GM23248 (cell line): ENCODE measurements around the gene GOLGA6L10. TPM values are rescaled to one million over a fixed set of nuclear protein-coding genes. Genes with fewer than 3 reads are reported as not detected.

Source experiments
- DNase-seq: peaks from one replicate; pipeline ENCODE4 v3.0.0-alpha.2; 2015
- H2AFZ ChIP-seq: fragments of 200-600 bp; sonication (generic); 2 replicates; pipeline ENCODE4 v1.6.1; 2016; ENCODE audit warnings: antibody characterized with exemption
- H3F3A ChIP-seq: fragments of 200-600 bp; sonication (generic); 2 replicates; pipeline ENCODE4 v1.6.1; 2016; ENCODE audit warnings: mild to moderate bottlenecking, antibody characterized with exemption, mixed run types; ENCODE audit not compliant: insufficient read depth
- H3K27ac ChIP-seq: fragments of 200-600 bp; sonication (generic); 2 replicates; pipeline ENCODE4 v1.5.1; 2016; ENCODE audit warnings: mild to moderate bottlenecking
- H3K27me3 ChIP-seq: fragments of 200-600 bp; sonication (generic); replicated peaks from 2 replicates; pipeline ENCODE4 v1.6.1; 2016; ENCODE audit warnings: mild to moderate bottlenecking; ENCODE audit not compliant: insufficient read depth
- H3K36me3 ChIP-seq: fragments of 200-600 bp; sonication (generic); 2 replicates; pipeline ENCODE4 v1.6.1; 2016; ENCODE audit warnings: low read depth, mild to moderate bottlenecking
- H3K4me1 ChIP-seq: fragments of 200-600 bp; sonication (generic); 2 replicates; pipeline ENCODE4 v1.6.1; 2016; ENCODE audit warnings: mild to moderate bottlenecking; ENCODE audit not compliant: insufficient read depth
- H3K4me2 ChIP-seq: fragments of 200-600 bp; sonication (generic); one replicate; pipeline ENCODE4 v1.6.1; 2016; ENCODE audit warnings: mild to moderate bottlenecking; ENCODE audit not compliant: unreplicated experiment
- H3K4me3 ChIP-seq: fragments of 200-600 bp; sonication (generic); 2 replicates; pipeline ENCODE4 v1.5.1; 2016; ENCODE audit warnings: mild to moderate bottlenecking
- H3K79me2 ChIP-seq: fragments of 200-600 bp; sonication (generic); 2 replicates; pipeline ENCODE4 v1.6.1; 2016; ENCODE audit warnings: mild to moderate bottlenecking; ENCODE audit not compliant: insufficient read depth
- H3K9ac ChIP-seq: fragments of 200-600 bp; sonication (generic); 2 replicates; pipeline ENCODE4 v1.6.1; 2016; ENCODE audit warnings: mild to moderate bottlenecking
- H3K9me2 ChIP-seq: fragments of 200-600 bp; sonication (generic); 2 replicates; pipeline ENCODE4 v1.6.1; 2016; ENCODE audit warnings: mixed run types, mild to moderate bottlenecking, moderate library complexity; ENCODE audit not compliant: insufficient read depth
- H3K9me3 ChIP-seq: fragments of 200-600 bp; sonication (generic); one replicate; pipeline ENCODE4 v1.6.1; 2017; ENCODE audit warnings: low read depth
- H4K20me1 ChIP-seq: fragments of 200-600 bp; sonication (generic); 2 replicates; pipeline ENCODE4 v1.6.0; 2016; ENCODE audit not compliant: insufficient read depth
- EZH2 ChIP-seq: fragments of 200-600 bp; sonication (generic); IDR thresholded peaks from 2 replicates; pipeline ENCODE4 v1.6.1; 2018; ENCODE audit warnings: antibody characterized with exemption, mild to moderate bottlenecking; ENCODE audit not compliant: insufficient read depth, poor library complexity, severe bottlenecking
- EZH2phosphoT487 ChIP-seq: fragments of 200-600 bp; sonication (generic); IDR thresholded peaks from 2 replicates; pipeline ENCODE4 v1.6.1; 2018; ENCODE audit warnings: antibody characterized with exemption, moderate library complexity, mild to moderate bottlenecking, low read depth; ENCODE audit not compliant: insufficient read depth
- WGBS, 2 experiments: methylation state at CpG; one replicate each; pipeline ENCODE4 v1.1.6; 2015 to 2017; ENCODE audit warnings: low lambda C conversion rate in 2 of 2, low coverage in 1 of 2; ENCODE audit errors: missing lambda C conversion rate in 2 of 2; 5-methylcytosine and 5-hydroxymethylcytosine counted together
- in situ Hi-C: fragments of 300-500 bp; cut with MboI; formaldehyde crosslinking; loops from 2 replicates; pipeline ENCODE4 v1.15.0; 2020
- polyA plus RNA-seq: library from polyadenylated mRNA; unstranded; fragments of >200 nt; fragmentation: Nextera tagmentation; extraction: Ambion mirVana; gene quantifications from 2 replicates; pipeline ENCODE4 v1.2.1, GENCODE V29; 2016
- total RNA-seq: library from RNA; depleted of rRNA; stranded (reverse); fragments of >200 nt; shearing (Covaris generic); gene quantifications from 2 replicates; pipeline ENCODE4 v1.2.3, GENCODE V29; 2014

Gene GOLGA6L10
- total and polyA plus RNA-seq, 2 experiments from 2014 or later, result under 0.01 TPM; not detected in 1

GRCh38 chr15:82306791-82307713, 42.2 kb downstream of the GOLGA6L10 start:
- no peak for DNase-seq
- in situ Hi-C loops, result no loop called here

DNA sequence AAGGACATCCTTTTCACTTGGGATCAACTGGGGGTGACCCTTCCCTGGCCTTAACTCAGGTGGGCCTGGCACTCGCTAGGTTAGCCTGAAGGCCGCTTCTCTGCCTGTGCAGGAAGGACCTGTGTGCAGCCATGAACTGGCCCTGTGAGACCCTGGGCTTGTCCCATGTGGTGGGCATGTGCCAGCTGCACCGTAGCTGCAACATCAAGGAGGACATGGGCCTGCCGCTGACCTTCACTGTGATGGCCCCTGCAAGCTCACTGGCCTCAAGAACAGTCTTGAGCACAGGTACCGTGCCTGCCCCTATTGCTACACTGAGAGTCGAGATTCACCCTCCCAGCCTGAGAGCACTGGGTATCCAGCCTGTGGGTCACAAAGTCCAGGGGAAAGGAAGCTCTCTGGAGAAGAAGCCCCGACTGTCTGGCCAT, 43.6 kb downstream of the GOLGA6L10 start:
- no peak overlapping the region for H2AFZ ChIP-seq
- H4K20me1 ChIP-seq, result no peaks in the 10 kb centered on the region
- H3K9me3 ChIP-seq, result no peaks in the 10 kb centered on the region
- no peaks in the 10 kb centered on the region for H3K4me1 ChIP-seq
- no peaks in the 10 kb centered on the region for H3K36me3 ChIP-seq
- H3K4me2 ChIP-seq, result no peak overlapping the region
- no peak for TF ChIP-seq EZH2phosphoT487
- no peak for TF ChIP-seq EZH2
- H3F3A ChIP-seq, result no peaks in the 10 kb centered on the region
- no peak for DNase-seq
- in situ Hi-C loops, result no loop called here
- no peak overlapping the region for H3K9ac ChIP-seq
- H3K27ac ChIP-seq, result no peak overlapping the region
- no peaks in the 10 kb centered on the region for H3K9me2 ChIP-seq
- no peaks in the 10 kb centered on the region for H3K79me2 ChIP-seq
- H3K27me3 ChIP-seq, result peaks cover 19% of the 10 kb centered on the region; the same call in 1 of the 2 replicates
- H3K4me3 ChIP-seq, result no peak overlapping the region
- 69 to 77% methylated on average over 7 of the region's 7 CpGs for WGBS, 2 experiments

More at GRCh38 chr15:82306791-82307713, 42.2 kb downstream of the GOLGA6L10 start:
- no peaks in the 10 kb centered on the region for H4K20me1 ChIP-seq
- TF ChIP-seq EZH2phosphoT487, result no peak
- no peak for TF ChIP-seq EZH2
- H3K4me1 ChIP-seq, result no peaks in the 10 kb centered on the region
- H3K36me3 ChIP-seq, result no peaks in the 10 kb centered on the region
- 0 out of 2 replicates have a peak, but pooled peaks cover 1% of the 10 kb centered on the region for H3F3A ChIP-seq
- H3K4me3 ChIP-seq, result no peak overlapping the region
- WGBS, 2 experiments, result 74 to 80% methylated on average over 15 to 16 of the region's 16 CpGs
- H3K27me3 ChIP-seq, result peaks cover 29% of the 10 kb centered on the region
- H3K9ac ChIP-seq, result no peak overlapping the region
- no peak overlapping the region for H3K4me2 ChIP-seq
- no peaks in the 10 kb centered on the region for H3K9me3 ChIP-seq
- no peak overlapping the region for H2AFZ ChIP-seq
- no peak overlapping the region for H3K27ac ChIP-seq
- H3K79me2 ChIP-seq, result no peaks in the 10 kb centered on the region
- H3K9me2 ChIP-seq, result no peaks in the 10 kb centered on the region

GRCh38 chr15:82304778-82305090, 44.5 kb downstream of the GOLGA6L10 start:
- Histone ChIP-seq H4K20me1 (no peaks in the 10 kb centered on the region), H3K27ac (no peak overlapping the region), H3K36me3 (no peaks in the 10 kb centered on the region), H3K9me3 (no peaks in the 10 kb centered on the region), H2AFZ (no peak overlapping the region), H3K27me3 (peaks cover 12% of the 10 kb centered on the region; the same call in 1 of the 2 replicates), H3F3A (no peaks in the 10 kb centered on the region), H3K4me1 (no peaks in the 10 kb centered on the region), H3K4me3 (no peak overlapping the region), H3K9me2 (no peaks in the 10 kb centered on the region), H3K9ac (no peak overlapping the region), H3K79me2 (no peaks in the 10 kb centered on the region), H3K4me2 (no peak overlapping the region)
- 68 to 81% methylated on average over 4 of the region's 4 CpGs for WGBS, 2 experiments
- DNase-seq, result no peak
- in situ Hi-C loops, result no loop called here
- TF ChIP-seq EZH2phosphoT487 (no peak), EZH2 (no peak)

DNA sequence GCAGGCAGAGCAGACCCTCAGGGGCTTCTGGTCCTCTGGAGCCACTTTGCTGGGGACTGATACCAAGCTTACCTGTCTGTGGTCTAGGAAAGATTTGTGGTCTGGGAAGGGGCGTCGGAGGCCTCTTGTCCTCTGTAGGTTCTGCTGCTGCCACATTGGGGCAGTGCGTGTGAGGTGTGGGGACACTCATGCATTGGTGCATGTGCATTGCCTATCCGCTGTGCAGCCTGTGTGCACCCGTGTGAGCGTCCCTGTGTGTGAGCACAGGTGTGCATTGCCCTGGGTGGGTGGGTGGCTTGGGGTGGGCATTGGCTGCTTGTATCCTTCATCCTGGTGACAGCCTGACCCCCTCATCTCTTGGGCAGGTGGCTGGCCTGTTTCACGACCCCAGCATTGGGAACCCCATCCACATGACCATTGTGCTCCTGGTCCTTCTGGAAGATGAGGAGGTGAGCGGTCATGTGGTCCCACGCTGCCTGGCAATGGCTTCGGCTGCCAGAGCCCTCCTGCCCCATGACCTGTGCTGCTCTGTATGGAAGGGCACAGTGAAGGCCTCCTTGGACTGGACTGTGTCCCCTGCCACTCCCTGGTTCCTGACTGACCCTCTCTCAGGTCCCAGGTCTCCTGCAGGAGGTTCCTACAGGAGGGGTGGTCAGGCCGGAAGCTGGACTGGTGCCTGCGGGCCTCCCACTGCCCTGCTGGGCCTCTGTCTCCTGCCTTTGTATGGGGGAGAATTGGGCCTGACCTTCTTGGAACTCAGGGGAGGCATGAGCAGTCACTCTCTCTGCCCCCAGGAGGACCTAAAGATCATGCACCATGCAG, 45.1 kb downstream of the GOLGA6L10 start:
- H3K9me2 ChIP-seq, result no peaks in the 10 kb centered on the region
- no peak overlapping the region for H3K27ac ChIP-seq
- 74 to 78% methylated on average over 11 of the region's 12 CpGs for whole genome bisulfite sequencing, 2 experiments
- H3K27me3 ChIP-seq, result 0 out of 2 replicates have a peak, but pooled peaks cover 6% of the 10 kb centered on the region
- no peak overlapping the region for H3K9ac ChIP-seq
- H3K36me3 ChIP-seq, result no peaks in the 10 kb centered on the region
- H3K4me1 ChIP-seq, result no peaks in the 10 kb centered on the region
- no peaks in the 10 kb centered on the region for H3F3A ChIP-seq
- no peaks in the 10 kb centered on the region for H3K9me3 ChIP-seq
- no peaks in the 10 kb centered on the region for H3K79me2 ChIP-seq
- H3K4me3 ChIP-seq, result no peak overlapping the region
- H3K4me2 ChIP-seq, result no peak overlapping the region
- no peak overlapping the region for H2AFZ ChIP-seq
- no peaks in the 10 kb centered on the region for H4K20me1 ChIP-seq
- no peak for DNase-seq
- no peak for TF ChIP-seq EZH2
- no peak for TF ChIP-seq EZH2phosphoT487
- in situ Hi-C loops, result no loop called here
